ENCODE results near the gene IQCH.
"Not testable (repeated sequence)": the region's sequence is repeated elsewhere in the genome, so short reads cannot be mapped to it uniquely, and the experiment has no call there.

IQCH gene

GRCh38 chr15:67453703-67454102 is 199.1 kb downstream of the IQCH start:
- DNase-seq (ENCODE audit: low read depth) = not testable (repeated sequence)

- DNase-seq (ENCODE audit: low read depth) = peak; percentile 75
These were observed 202.3 kb downstream of the IQCH start for GRCh38 chr15:67456677-67457529.

- DNase-seq (ENCODE audit: low read depth) = no peak
These were observed 203.9 kb downstream of the IQCH start for GRCh38 chr15:67458331-67459029.

GRCh38 chr15:67460521-67460920 is 205.9 kb downstream of the IQCH start:
- DNase-seq (ENCODE audit: low read depth) = no peak

- DNase-seq (ENCODE audit: low read depth) = no peak
These were observed 207.1 kb downstream of the IQCH start for GRCh38 chr15:67461735-67462134.

- DNase-seq (ENCODE audit: low read depth) = no peak
These were observed 208.3 kb downstream of the IQCH start for GRCh38 chr15:67462875-67463274.

- no peak for DNase-seq (ENCODE audit: low read depth)
These were observed 208.9 kb downstream of the IQCH start for GRCh38 chr15:67463488-67463887.

- DNase-seq (ENCODE audit: low read depth) = no peak
These were observed 210.8 kb downstream of the IQCH start for GRCh38 chr15:67465196-67465952.

GRCh38 chr15:67468416-67468815 is 213.8 kb downstream of the IQCH start:
- DNase-seq (ENCODE audit: low read depth) = no peak

GRCh38 chr15:67469680-67470079 is 215.1 kb downstream of the IQCH start:
- no peak for DNase-seq (ENCODE audit: low read depth)

- DNase-seq (ENCODE audit: low read depth) = no peak
These were observed 218.4 kb downstream of the IQCH start for GRCh38 chr15:67472957-67473356.

GRCh38 chr15:67474405-67475110 is 220.0 kb downstream of the IQCH start:
- no peak for DNase-seq (ENCODE audit: low read depth)

- DNase-seq (ENCODE audit: low read depth) = no peak
These were observed 225.4 kb downstream of the IQCH start for GRCh38 chr15:67479781-67480505.

GRCh38 chr15:67480741-67481140 is 226.2 kb downstream of the IQCH start:
- no peak for DNase-seq (ENCODE audit: low read depth)

- DNase-seq (ENCODE audit: low read depth) = no peak
These were observed 227.1 kb downstream of the IQCH start for GRCh38 chr15:67481680-67482079.

GRCh38 chr15:67495585-67495984 is 241.0 kb downstream of the IQCH start:
- DNase-seq (ENCODE audit: low read depth) = no peak

- DNase-seq (ENCODE audit: low read depth) = no peak
These were observed 246.7 kb downstream of the IQCH start for GRCh38 chr15:67501177-67501835.

- DNase-seq (ENCODE audit: low read depth) = no peak
These were observed 247.4 kb downstream of the IQCH start for GRCh38 chr15:67501836-67502461.

- no peak for DNase-seq (ENCODE audit: low read depth)
These were observed 249.5 kb downstream of the IQCH start for GRCh38 chr15:67504056-67504455.

- DNase-seq (ENCODE audit: low read depth) = no peak
These were observed 250.2 kb downstream of the IQCH start for GRCh38 chr15:67504796-67505195.

All from stimulated activated CD8-positive, alpha-beta memory T cell treated with anti-CD3 and anti-CD28 coated beads, Interleukin-4, amount 100 ng/mL, for 24 hours (primary cell).